Neuronal stem cell (in vitro differentiated cells): ENCODE data around the gene SYAP1. TPM values are rescaled to one million over a fixed set of nuclear protein-coding genes. Genes with fewer than 3 reads are reported as not detected.

Experiments
- DNase-seq: peaks from one replicate; pipeline ENCODE4 v3.0.0-alpha.2; 2013; ENCODE audit warnings: low spot score
- H2AFZ ChIP-seq: one replicate; pipeline ENCODE4 v1.6.1; 2013; ENCODE audit warnings: mild to moderate bottlenecking, low read length, inconsistent platforms
- H2AK5ac ChIP-seq: 2 replicates; pipeline ENCODE4 v1.6.1; 2013; ENCODE audit warnings: low read depth, mild to moderate bottlenecking, inconsistent platforms, low read length, moderate library complexity, mixed read lengths
- H2BK120ac ChIP-seq: 2 replicates; pipeline ENCODE4 v1.6.1; 2013; ENCODE audit warnings: low read depth, mild to moderate bottlenecking, inconsistent platforms, low read length, moderate library complexity, mixed read lengths
- H2BK12ac ChIP-seq: one replicate; pipeline ENCODE4 v1.6.1; 2013; ENCODE audit warnings: low read length, inconsistent platforms
- H2BK15ac ChIP-seq: 2 replicates; pipeline ENCODE4 v1.6.1; 2013; ENCODE audit warnings: mild to moderate bottlenecking, low read length, inconsistent platforms, mixed read lengths
- H2BK5ac ChIP-seq: one replicate; pipeline ENCODE4 v1.6.1; 2013; ENCODE audit warnings: inconsistent platforms, mild to moderate bottlenecking, low read length, moderate library complexity
- H3K14ac ChIP-seq: one replicate; pipeline ENCODE4 v1.6.1; 2013; ENCODE audit warnings: low read length, inconsistent platforms
- H3K18ac ChIP-seq: 2 replicates; pipeline ENCODE4 v1.6.1; 2013; ENCODE audit warnings: low read length, inconsistent platforms
- H3K23ac ChIP-seq: 2 replicates; pipeline ENCODE4 v1.6.1; 2013; ENCODE audit warnings: low read depth, mild to moderate bottlenecking, mixed read lengths, low read length, inconsistent platforms; ENCODE audit not compliant: poor library complexity
- H3K27ac ChIP-seq: replicated peaks from 3 replicates; pipeline ENCODE4 v1.5.1; 2013; ENCODE audit warnings: low read length, inconsistent platforms
- H3K27me3 ChIP-seq, 3 experiments: 2 replicates each; pipeline ENCODE4 v1.6.1; 2013; ENCODE audit warnings: low read length in 3 of 3, mild to moderate bottlenecking in 2 of 3, inconsistent platforms in 1 of 3, low read depth in 1 of 3, mixed read lengths in 1 of 3, moderate library complexity in 1 of 3; ENCODE audit not compliant: control insufficient read depth in 3 of 3, insufficient read depth in 3 of 3
- H3K36me3 ChIP-seq, 2 donors: replicated peaks in 1 of 2; 2 replicates each; pipeline ENCODE4 v1.6.1; 2013; ENCODE audit warnings: low read length in 2 of 2; ENCODE audit not compliant: control insufficient read depth in 2 of 2, insufficient read depth in 2 of 2
- H3K4ac ChIP-seq: 2 replicates; pipeline ENCODE4 v1.6.1; 2013; ENCODE audit warnings: inconsistent platforms, mild to moderate bottlenecking, low read length, moderate library complexity
- H3K4me1 ChIP-seq, 2 donors: 1 replicate in 1 of 2; 2 replicates in 1 of 2; pipeline ENCODE4 v1.6.1; 2013; ENCODE audit warnings: low read length in 2 of 2, low read depth in 1 of 2; ENCODE audit not compliant: control insufficient read depth in 2 of 2, insufficient read depth in 1 of 2
- H3K4me2 ChIP-seq: one replicate; pipeline ENCODE4 v1.6.1; 2013; ENCODE audit warnings: mild to moderate bottlenecking, low read length, inconsistent platforms; ENCODE audit not compliant: insufficient read depth, poor library complexity, severe bottlenecking
- H3K4me3 ChIP-seq, 2 donors: 2 replicates each; pipeline ENCODE4 v1.5.1; 2013; ENCODE audit warnings: low read length in 2 of 2, mild to moderate bottlenecking in 2 of 2, inconsistent platforms in 1 of 2, moderate library complexity in 1 of 2
- H3K79me1 ChIP-seq: one replicate; pipeline ENCODE4 v1.6.1; 2013; ENCODE audit warnings: low read depth, mild to moderate bottlenecking, inconsistent platforms, low read length, moderate library complexity
- H3K9ac ChIP-seq: one replicate; pipeline ENCODE4 v1.6.1; 2013; ENCODE audit warnings: mild to moderate bottlenecking, low read depth, low read length, inconsistent platforms; ENCODE audit not compliant: poor library complexity
- H3K9me3 ChIP-seq, 2 donors: replicated peaks in 1 of 2; 2 replicates each; pipeline versions ENCODE3 to v1.6.1; 2013; ENCODE audit warnings: low read length in 2 of 2, mild to moderate bottlenecking in 2 of 2, inconsistent platforms in 1 of 2, low read depth in 1 of 2, mixed read lengths in 1 of 2, moderate library complexity in 1 of 2; ENCODE audit not compliant: control insufficient read depth in 2 of 2, insufficient read depth in 1 of 2
- H4K8ac ChIP-seq: one replicate; pipeline ENCODE4 v1.6.1; 2013; ENCODE audit warnings: low read depth, mild to moderate bottlenecking, inconsistent platforms, low read length, moderate library complexity
- H4K91ac ChIP-seq: one replicate; pipeline ENCODE4 v1.6.1; 2013; ENCODE audit warnings: low read length, low read depth, mild to moderate bottlenecking, inconsistent platforms; ENCODE audit not compliant: poor library complexity
- WGBS, 2 donors: extraction: QIAGEN DNeasy Blood & Tissue Kit; methylation state at CpG; one replicate each; pipeline ENCODE4 v1.1.7; 2013; ENCODE audit warnings: missing lambda C conversion rate in 2 of 2, mixed read lengths in 1 of 2; ENCODE audit not compliant: insufficient read length in 2 of 2, insufficient replicate concordance in 1 of 2; ENCODE audit errors: extremely low coverage in 2 of 2; 5-methylcytosine and 5-hydroxymethylcytosine counted together
- small RNA-seq: library from polyadenylated mRNA; stranded (forward); fragments of <200 nt; extraction: miRNeasy Mini kit (QIAGEN cat#:217004); gene quantifications from one replicate; pipeline ENCODE3, GENCODE V24; 2013; ENCODE audit not compliant: insufficient read depth

Gene SYAP1

DNA sequence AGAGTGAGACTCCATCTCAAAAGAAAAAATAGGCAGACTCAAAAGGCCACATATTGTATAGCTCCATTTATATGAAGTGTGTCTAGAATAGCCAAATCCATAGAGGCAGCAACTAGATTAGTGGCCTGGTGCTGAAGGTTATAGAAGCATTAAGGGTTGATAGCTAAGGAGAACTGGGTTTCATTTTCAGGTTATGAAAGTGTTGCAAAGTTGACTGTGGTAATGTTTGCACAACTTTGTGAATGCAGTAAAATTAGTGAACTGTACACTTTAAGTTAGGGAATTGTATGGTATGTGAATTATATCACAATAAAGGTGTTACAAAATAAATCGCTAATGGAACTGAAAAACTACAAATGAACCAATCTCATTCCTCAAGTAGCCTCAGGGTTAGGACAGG, 95.2 kb downstream of the SYAP1 start:
- H3K9me3 ChIP-seq: no peaks in the 10 kb centered on the region
- H2BK12ac ChIP-seq: no peak overlapping the region
- H3K36me3 ChIP-seq: peaks cover 0 to 28% of the 10 kb centered on the region in 2 donors

More for the DNA sequence above, 95.2 kb downstream of the SYAP1 start:
- no peak overlapping the region for H3K4me3 ChIP-seq
- no peak overlapping the region for H3K4me2 ChIP-seq
- no peak overlapping the region for H2BK120ac ChIP-seq
- H3K4ac ChIP-seq: no peak overlapping the region
- H3K27me3 ChIP-seq: no peaks in the 10 kb centered on the region
- no peaks in the 10 kb centered on the region for H3K79me1 ChIP-seq
- H3K4me1 ChIP-seq: no peaks in the 10 kb centered on the region
- DNase-seq: no peak
- H3K14ac ChIP-seq: no peak overlapping the region
- no peak overlapping the region for H4K8ac ChIP-seq
- no peak overlapping the region for H3K27ac ChIP-seq
- no peak overlapping the region for H4K91ac ChIP-seq
- H2BK15ac ChIP-seq: no peak overlapping the region
- H2AK5ac ChIP-seq: no peak overlapping the region
- WGBS, 2 donors: no CpG with 5 or more reads among the region's 1 CpG
- H2AFZ ChIP-seq: no peak overlapping the region
- no peak overlapping the region for H3K23ac ChIP-seq
- H3K18ac ChIP-seq: no peak overlapping the region
- H2BK5ac ChIP-seq: no peak overlapping the region
- no peak overlapping the region for H3K9ac ChIP-seq

Small RNA genes within 50 kb of the gene (small RNA-seq; reads per million reads assigned to genes)
- gene RNU7-56P: not detected
- gene RPL12P49: not detected
